DMS79 treated with DMSO at 0.1 percent for 48 hours (cell line): Measurements from ENCODE around the gene ADGRD2.

Experiments
- DNase-seq: peaks from one replicate; lab custom pipeline; 2025; lab: John Stamatoyannopoulos, UW

ADGRD2 gene

DNA sequence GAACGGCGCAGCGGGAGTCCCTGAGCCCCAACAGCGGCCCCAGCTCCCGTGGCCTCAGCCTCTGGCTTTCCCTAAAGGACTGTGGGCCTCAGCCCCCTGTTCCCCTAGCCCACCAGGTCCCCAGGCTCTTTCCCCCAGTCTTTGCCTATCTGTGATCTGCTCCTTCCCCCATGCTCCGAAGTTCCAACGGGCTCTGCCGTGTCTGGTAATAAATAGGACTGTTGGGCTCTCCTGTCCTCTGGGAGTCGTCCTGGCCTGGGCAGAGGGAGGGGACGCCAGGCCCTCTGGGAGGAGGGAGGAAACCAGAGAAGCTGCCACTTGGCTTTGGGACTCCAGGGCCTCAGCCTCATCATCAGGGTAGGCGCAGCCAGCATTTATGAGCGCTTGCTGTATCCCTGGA, 28.1 kb downstream of the ADGRD2 start:
- DNase-seq = peak; percentile 7

DNA sequence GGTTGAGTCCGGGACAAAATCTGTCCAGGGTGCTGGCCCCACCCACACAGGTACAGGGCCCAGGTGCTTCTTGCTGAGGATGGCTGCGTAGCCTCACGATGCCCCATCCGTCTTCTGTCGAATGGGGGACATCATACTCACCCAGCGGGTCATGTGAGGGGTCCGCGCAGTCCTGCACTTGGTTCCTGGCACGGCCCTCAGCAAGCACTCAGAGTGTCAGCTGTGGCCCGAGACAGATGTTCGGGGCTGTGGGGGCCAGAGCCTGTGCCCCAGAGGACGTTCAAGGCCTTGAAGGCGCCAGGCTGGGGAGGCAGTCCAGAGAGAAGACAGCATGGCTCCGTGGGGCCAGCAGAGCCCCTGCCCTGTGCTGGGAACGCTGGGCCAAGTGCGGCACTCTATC, 29.1 kb downstream of the ADGRD2 start:
- no peak for DNase-seq

DNA sequence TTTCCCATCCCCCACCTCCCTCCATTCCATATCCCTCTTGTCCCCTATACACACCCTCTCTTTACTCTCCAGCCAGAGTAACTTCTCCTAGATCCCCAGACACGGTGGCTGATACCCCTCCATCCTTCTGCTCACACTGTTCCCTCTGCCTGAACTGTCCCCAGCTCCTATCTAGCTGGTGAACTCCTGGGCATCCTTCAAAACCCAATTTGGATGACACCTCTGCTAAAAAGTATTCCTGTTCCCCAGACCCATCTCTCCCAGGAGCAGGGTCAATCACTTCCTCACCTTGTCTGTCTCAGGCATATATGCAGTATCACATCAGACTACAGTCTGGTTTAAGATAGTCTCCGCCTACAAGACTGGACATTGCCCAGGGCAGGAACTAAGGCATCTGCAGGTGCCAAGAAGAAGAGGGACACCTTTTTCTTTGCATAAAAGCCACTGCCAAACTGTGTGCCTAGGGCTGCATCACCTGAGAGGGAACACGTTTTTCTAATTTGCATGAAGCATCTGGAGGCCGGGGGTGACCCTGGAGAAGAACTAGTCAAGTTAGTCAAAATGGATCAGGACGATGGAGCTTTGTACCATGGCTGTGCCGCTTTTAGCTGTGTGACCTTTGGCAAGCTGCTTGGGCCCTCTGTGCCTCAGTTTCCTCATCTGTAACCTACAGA, 29.8 kb downstream of the ADGRD2 start:
- DNase-seq = no peak

DNA sequence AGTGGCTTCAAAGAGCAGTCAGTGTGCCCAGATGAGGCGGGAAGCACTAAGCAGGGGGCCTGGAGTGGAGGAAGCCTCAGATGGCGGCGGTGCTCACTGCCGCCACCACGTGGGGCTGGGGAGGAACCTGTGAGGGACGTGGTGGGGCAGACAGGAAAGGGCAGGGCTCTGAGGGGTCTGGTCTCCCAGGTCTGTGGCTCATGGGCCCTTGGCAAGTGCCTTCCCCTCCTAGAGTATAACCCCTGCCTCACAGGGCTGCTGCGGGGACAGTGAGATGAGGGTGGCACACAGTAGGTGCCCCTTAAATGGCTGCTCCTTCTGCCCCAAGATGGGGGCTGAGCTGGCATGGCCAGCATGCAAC, 30.4 kb downstream of the ADGRD2 start:
- no peak for DNase-seq

DNA sequence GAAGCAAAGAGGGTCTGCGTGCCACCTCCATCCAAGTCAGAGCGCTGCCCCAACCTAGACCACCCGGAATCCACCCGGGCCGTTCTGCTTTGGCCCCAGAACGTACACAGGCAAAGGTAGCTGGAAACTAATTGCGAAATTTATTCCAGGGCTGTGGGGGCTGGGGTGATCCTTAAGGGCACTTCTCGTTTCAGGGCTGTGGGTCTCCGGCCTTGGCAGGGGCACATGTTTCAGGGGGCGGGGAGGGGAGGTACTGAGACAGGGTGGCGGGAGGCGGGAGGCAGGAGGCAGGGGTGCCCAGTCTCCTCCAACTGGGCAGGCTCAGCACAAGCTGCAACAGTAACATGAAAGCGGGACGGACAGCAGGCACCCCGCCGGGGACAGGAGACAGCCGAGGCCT, 30.9 kb downstream of the ADGRD2 start:
- DNase-seq = no peak

DNA sequence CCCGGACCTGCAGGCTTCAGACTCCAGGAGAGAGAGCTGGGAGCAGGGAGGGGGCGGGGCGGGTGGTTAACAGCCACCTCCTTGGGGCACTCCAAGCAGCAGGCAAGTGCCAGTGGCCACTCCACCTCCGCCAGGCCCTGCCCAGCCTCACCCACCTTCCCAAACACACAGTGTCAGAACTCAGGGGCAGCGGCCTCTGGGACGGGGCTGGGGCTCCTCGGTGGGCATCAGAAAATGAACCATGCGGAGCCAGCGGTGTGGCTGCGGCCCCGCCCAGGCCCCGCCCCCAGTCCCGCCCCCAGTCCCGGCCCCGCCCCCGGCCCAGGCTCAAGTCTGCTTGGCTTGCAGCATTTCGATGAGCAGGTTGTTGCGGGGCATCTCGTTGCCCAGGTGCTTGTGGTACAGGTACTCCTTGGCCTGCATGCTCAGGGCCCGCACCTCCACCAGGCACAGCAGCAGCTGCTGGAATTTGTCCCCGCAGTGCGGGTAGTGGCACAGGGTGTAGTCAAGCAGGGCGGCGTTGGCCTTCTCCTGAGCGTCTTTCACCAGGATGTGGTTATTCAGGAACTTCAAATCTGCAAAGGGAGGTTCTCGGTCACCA, 32.3 kb downstream of the ADGRD2 start:
- no peak for DNase-seq

DNA sequence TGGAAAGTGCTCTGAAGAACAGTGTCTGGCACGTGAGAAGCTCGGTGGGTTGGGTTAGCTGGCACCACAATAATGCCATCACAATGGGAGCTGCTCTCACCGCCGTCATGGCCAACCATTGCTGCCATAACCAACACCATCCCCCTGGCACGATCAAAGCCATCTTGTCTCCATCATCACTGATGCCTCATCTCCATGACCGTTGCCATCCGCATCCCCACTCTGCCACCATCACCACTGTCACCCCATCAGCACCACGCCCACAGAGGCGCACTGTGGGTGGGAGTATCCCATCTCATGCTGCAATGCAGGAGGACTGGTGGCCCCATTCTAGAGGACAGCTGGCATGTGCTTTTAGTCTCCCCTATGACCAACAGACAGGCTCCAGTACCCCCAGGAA, 33.2 kb downstream of the ADGRD2 start:
- no peak for DNase-seq

DNA sequence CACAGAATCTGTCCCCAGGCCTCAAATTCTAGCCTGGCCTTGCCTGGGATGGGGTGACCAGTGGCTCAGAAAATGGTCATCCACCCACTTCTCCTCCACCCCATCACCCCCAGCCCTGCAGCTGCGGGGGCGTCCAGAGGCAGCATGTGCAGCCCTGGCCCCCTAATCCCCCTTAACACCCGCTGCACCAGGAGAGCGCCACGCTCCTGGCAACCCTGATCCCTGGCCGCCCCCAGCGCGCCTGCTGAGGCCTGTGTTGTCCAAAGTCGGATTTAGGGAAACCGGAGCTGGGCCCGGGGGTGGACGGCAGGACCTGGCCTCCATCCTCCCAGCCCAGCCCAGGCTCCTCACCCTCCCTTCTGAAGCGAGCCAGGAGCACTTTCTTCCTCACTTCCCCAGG, 35.0 kb downstream of the ADGRD2 start:
- no peak for DNase-seq

DNA sequence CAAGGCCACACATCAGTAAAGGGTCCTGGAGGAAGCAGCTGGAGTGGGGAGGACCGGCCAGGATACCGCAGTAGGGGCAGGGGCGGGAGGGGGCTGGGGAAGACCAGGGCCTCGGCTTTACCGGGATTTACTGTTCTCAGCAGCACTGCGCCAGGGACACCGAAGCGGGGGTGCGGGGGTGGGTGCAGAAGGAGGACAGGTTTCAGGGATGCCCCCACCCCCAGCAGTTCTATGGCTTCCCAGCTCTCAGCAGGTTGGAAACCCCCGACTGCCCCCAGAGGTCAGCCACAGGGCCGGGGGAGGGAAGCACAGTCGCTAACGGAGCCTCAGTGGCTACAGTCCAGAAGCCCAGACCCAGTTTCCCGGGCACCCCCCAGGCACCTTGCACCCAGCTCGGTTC, 35.7 kb downstream of the ADGRD2 start:
- no peak for DNase-seq

DNA sequence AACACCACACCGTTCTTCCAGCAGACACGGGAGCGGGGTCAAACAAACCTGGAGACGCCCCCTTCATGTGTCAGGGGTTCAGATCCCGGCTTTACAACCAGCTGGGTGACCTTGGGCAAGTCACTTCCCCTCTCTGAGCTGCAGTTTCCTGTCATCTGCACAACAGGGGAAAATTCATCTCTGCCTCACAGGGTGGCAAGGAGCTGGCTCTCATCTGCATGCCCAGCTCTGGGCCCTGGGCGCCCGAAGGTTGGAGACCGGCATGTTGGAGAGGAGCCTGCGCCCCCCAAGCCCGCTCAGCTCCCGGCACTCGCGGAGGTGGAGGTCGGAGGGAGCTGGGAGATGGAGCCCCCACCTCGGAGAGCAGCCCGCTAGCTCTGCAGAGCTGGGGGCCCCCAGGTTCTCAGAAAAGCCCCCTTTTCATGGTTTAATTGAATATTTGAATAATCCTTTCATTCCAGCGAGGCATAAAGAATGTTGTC, 36.6 kb downstream of the ADGRD2 start:
- DNase-seq = no peak

DNA sequence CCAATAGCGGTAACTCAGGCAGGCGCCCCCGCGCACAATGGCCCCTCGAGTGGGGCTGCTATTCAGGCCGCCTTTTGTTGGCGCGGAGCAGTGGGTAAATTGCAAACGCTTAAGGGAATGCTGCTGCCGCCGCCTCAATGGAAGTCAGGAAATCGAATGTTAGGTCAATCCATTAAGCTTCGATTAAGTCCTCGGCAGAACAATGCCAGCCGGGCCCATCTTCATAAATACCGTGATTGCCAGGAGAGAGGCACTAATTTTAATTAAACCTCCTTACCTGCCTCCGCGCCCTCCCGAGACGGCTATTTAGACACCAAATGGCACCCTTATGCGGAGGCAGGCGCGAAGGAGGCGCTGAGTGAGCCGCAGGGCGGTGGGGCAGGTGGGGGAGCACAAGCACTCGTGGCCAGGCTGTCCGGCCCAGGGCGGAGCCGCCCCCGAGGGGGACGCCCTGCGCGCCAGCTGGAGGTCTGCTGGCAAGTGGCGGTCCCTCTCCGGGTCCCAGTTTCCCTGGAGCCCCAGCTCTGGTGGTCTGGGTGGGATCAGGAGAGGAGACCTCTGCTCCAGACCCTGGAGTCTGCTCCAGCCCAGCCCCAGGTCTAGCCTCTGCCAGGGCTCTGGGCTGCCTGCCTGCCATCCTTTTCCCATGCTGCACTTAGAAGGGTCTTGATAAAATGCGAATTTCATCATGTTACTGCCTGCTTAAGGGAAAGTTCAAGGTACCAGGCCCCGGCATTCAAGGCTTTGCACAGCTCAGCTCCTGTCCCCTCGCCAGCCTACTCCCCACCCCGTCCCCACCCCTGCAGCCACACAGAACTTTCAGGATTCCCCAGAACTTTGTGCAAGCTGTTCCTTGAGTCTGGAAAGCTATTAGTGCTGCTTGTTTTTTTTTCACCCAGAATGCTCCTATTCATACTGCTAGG, 37.3 kb downstream of the ADGRD2 start:
- no peak for DNase-seq

DNA sequence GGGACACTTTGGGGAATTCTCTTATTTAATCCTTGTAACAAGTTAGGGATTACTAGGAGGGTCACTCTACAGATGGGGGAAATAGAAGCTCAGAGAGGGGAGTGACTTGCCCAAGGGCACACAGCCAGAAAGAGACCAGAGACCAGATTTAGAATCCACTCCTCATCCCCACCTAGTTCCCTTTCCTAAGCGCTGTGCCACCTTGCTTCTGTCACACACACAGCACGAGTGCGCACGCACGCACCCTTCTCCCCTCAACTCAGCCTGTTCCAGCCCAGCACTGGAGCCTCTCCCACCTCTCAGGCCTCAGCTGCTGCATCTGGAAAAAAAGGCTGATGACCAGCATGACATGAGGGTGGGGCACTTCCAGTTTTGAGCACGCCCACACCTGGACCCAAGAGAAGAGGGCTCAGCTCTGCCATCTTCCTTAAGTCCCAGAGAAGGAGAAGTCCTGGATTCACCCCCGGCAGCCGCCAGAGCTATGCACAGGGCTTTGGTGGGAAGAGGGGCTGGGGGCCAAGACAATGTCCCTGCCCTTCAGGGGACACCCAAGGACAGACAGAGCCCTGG, 38.5 kb downstream of the ADGRD2 start:
- peak; percentile 11 for DNase-seq

DNA sequence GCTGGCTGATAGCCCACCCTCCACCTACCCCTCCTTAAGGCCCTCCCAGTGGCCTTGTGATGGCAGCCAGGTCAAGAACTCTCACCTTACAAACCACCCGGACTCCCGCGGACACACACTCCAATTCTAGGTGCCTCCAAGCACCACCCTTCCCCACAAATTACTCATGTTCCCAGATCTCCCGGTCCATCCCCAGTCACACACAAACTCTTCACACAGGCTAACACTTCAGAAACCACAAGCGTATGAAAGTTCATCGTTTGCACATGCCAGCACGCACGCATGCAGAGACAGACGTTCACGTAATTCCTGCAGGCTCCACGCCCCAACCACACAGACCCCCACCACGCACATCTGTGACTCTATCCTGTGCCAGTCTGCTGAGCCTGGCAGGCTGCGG, 39.0 kb downstream of the ADGRD2 start:
- DNase-seq = peak; percentile 42

DNA sequence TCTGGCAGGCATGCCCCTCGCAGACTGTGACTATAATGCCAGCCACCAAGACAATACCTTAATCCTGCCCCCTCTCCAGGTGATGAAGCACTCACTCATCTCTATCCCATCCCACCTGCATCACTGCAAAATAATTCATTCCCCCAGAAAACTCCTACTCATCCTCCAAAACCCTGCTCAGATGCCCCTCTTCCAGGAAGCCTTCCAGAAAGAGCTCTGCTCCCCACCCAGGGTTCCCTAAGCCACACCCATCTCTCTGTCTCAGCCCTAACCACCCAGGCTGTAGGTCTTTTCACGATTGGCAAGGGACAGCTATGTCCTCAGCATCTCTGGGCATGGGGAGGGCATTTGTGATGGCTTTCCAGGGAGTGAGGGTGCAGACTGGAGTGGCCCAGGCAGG, 39.8 kb downstream of the ADGRD2 start:
- no peak for DNase-seq

DNA sequence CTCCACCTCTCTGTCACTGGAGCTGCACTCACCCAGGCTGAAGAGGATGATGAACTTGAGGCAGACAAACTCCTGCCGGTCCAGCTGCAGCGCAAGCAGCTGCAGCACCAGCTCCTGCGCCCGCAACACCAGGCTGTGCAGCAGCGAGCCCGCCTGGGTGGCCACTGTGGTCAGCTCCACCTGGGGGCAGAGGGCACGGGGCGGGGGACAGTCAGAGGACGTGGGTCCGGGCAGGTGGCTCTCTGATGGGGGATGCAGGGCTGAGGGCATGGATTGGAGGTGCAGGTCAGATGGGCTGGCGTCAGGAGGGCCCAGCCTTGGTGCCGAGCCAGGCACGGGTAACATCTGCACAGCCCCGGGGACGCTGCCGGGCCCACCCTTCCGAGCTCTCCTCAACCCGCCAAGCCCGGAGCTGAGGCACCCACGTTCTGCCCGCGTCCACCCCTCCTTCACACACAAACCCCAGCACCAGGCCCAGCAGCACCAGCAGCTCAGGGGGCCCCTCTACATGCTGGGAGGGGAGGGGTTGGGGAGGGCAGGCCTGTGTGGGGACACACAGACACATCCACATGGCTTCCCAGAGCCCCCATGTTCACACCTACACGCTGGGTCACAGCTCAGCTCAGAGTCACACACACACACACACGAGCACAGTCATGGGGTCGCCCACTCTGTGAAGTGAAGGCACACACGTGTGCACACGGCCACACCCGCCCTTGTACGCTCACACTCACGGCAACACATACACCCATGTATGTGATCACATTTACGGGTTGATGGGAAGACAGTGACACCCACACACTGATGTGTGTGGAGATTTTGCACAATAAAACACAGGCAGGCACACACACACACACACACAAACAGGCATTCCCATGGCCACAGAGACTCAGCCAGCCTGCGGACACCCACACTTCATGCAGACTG, 41.1 kb downstream of the ADGRD2 start:
- no peak for DNase-seq

DNA sequence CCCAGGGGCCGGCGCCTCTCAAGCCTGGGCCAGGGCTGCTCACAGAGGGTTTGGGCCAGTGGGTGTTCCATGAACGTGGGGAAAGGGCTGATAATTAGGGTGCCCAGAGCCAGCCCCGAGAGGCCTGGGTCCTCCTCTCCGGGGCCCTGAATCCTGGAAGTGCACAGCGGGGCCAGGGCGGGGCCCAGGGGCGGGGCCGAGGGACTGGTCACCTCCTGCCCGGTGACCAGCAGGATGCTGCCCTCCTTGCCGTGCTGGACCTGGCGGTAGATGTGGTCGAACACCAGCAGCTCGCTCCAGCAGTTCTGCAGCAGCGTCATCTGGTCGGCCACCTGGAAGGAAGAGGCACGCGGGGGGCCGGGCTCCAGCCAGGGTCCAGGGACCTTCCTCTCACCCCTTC, 42.6 kb downstream of the ADGRD2 start:
- DNase-seq = no peak

DNA sequence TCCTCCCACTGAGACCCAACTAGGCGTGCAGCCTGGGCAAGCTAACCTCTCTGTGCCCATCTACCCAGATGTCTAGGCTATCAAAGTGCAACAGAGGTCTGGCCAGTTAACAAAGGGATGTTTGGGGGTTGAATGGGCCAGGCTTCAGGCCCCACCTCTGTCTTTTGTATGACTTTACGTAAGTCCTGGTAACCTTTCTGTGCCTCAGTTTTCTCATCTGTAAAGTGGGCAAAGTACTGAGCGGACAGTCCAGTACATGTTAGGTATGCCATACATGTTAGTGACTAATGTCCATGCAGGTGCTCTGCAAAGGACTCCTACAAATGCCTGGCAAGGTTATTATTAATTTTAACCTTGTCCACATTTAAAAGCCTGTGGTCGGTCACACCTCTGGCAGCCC, 43.0 kb downstream of the ADGRD2 start:
- no peak for DNase-seq

DNA sequence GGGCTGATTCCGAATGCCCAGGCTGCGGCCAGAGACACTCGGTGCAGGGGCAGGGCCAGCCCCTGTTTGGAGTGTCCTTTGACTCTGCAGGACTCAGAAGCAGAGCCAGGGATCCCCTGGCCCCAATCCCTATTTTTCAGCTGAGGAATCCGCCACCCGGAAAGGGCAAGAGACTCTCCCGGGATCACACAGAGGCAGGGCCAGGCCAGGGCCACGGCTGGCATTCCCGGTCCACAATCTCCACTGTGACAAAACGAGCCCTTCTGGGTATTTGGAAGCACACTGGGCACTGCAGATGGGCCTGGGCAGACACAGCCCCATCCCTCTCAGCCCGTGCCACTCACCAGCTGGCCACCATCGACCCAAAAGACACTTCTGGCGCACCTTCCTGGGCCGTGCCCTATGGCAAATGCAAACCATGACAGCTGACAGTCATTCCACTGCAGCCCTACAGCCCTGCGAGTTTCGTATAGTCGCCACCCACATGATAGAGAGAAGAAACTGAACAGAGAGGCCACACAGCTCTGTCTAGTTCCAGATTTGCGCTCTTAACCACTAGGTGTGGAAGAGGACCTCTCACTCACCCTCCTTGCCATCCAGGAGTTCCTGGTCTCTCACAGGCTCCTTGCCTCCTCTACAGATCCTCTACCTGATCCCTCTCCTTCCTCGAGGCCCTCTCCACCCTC, 43.7 kb downstream of the ADGRD2 start:
- DNase-seq = no peak

DNA sequence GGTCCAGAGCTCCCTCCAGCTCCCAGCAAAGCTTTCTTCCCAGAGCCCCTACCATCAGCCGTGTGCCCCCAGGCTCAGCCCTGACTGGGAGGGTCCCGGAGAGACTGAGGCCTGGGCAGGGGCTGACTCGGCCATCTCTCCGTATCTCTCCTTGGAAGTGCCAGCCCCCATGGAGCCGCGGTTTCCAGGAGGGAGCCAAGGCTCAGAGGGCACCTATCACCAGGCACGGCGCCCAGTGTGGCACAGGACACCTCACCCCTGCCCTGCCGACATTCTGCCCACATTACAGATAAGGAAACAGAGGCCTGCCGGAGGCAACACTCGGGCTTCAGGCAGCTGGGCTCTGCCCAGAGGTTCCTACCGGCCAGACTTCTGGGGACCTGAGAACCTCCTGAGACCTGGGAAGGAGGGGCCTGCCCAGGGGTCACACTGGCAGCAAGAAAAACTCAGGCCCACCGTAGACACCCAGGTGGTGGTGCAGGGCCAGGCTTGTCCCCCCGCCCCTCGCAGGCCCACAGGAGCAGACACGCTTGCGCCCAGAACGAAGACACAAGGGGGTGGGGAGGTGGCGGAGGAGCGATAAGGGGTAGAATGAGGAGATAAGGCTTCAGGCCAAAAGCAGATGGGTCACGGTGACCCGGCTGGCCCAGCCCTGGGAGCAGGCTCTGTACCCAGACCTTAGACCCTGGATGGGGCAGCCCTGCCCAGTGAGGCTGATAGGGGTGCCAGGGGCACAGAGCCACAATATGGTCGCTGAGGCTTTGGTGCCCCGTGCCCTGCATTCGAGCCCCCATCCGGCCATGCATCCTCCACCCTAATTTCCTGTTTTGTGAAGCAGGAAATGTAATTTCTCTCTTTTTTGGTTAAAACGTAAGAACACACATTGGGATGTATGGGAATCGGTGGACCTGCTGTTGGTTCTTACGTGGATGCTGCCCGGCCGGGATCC, 45.1 kb downstream of the ADGRD2 start:
- DNase-seq = no peak

DNA sequence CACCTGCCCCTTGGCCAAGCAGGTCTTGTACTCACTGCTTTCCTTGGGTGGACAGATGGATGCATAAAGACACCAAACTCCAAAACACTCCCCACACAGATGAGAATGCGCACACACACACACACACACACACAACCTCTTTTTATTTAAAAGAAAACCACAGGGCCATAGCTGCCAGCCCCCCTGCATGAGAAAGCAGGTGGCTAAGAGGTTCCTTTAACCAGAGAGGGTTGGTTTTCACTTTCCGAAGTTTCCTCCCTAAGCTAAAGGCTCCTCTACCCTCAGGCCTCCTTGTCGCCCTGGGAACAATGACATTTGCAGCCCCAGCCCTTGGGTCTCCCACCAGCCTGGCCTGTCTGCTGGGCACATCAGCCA, 45.8 kb downstream of the ADGRD2 start:
- no peak for DNase-seq
